ENCODE data around the gene EPO. TPM values are rescaled to one million over a fixed set of nuclear protein-coding genes. Genes with fewer than 3 reads are reported as not detected.

EPO gene
- total and polyA plus RNA-seq, 2 of the 8 experiments (the other 6 are each of a cell fraction or from before 2014, with no cell fraction given): 0.42 to 0.95 TPM

DNA sequence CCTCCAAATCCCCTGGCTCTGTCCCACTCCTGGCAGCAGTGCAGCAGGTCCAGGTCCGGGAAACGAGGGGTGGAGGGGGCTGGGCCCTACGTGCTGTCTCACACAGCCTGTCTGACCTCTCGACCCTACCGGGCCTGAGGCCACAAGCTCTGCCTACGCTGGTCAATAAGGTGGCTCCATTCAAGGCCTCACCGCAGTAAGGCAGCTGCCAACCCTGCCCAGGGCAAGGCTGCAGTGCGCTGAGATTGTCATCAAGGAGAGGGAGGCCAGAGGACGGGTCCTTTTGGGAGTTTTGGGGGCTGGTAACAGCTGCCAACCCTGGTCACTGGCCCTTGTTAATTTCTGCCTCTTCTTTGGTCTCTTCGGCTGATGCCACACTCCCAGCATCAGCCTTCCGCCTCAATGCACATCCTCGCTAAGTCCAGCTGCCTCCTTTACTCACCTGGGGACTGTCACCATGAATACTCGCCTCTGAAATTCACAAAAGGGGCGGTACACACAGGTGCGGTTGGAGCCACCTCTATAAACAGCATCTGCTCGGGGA lies 3.5 kb downstream of the EPO start:
- 88% methylated on average over 16 of the region's 16 CpGs; no CpG with 5 or more reads in 1 of the 2 experiments for WGBS, 2 experiments (ENCODE audit: extremely low coverage in 1 of 2, insufficient coverage in 1 of 2, insufficient read length in 1 of 2, insufficient replicate concordance in 2 of 2, low coverage in 1 of 2, low lambda C conversion rate in 2 of 2, missing lambda C conversion rate in 1 of 2)
- no peak overlapping the region for H3K4ac ChIP-seq (replicated peaks; ENCODE audit: insufficient read length, low read depth, low read length)
- CTCF ChIA-PET (ENCODE audit: partially characterized antibody): interaction anchor here (0.6 to 16.4 kb wide), 10 partner anchors 12 to 254 kb away, joined by 3 to 197 read pairs (median 3); partner anchors contain the start of gene POP7

More for the DNA sequence above, 3.5 kb downstream of the EPO start:
- no peak overlapping the region for H3K14ac ChIP-seq (ENCODE audit: insufficient read length)
- no peaks in the 10 kb centered on the region for H3K9me3 ChIP-seq (ENCODE audit: insufficient read depth in 2 of 2, low read depth in 1 of 2, low read length in 1 of 2)
- H3K23me2 ChIP-seq (ENCODE audit: low read depth, low read length): peaks cover 8% of the 10 kb centered on the region; the same call in 1 of the 2 replicates
- no peak overlapping the region for H4K91ac ChIP-seq (replicated peaks; ENCODE audit: insufficient read length, low read length)
- H3K18ac ChIP-seq (ENCODE audit: extremely low read depth, low read length): no peak overlapping the region
- peaks cover 7 to 26% (median 26%) of the 10 kb centered on the region in 4 experiments for H3K27me3 ChIP-seq (replicated peaks in 1 of 4; ENCODE audit: control insufficient read depth in 3 of 4, extremely low read depth in 1 of 4, insufficient read depth in 3 of 4, low read length in 3 of 4)
- no peaks in the 10 kb centered on the region for H4K20me1 ChIP-seq (replicated peaks in 1 of 2; ENCODE audit: control insufficient read depth in 1 of 2, insufficient read depth in 2 of 2, low read length in 2 of 2)
- FAIRE-seq (no peak), DNase-seq (ENCODE audit: low read depth in 1 of 2, low spot score in 2 of 2) (no peak)
- H3K56ac ChIP-seq (replicated peaks; ENCODE audit: insufficient read length, low read depth, low read length): no peak overlapping the region
- no peaks in the 10 kb centered on the region for H3K79me2 ChIP-seq (ENCODE audit: control insufficient read depth in 1 of 2, insufficient read depth in 2 of 2, low read length in 2 of 2)
- no peak overlapping the region for H2AFZ ChIP-seq (ENCODE audit: low read length)
- H3K79me1 ChIP-seq (ENCODE audit: low read depth, low read length): no peaks in the 10 kb centered on the region
- no peak overlapping the region for H3K4me2 ChIP-seq (ENCODE audit: insufficient read depth in 1 of 2, low read depth in 2 of 2, low read length in 2 of 2)
- H2BK12ac ChIP-seq (ENCODE audit: low read depth, low read length): no peak overlapping the region
- peaks cover 0 to 5% (median 2%) of the 10 kb centered on the region in 4 experiments; a peak in 5 of 7 replicates for H3K4me1 ChIP-seq (replicated peaks in 1 of 4; ENCODE audit: control insufficient read depth in 3 of 4, insufficient read depth in 4 of 4, low read length in 3 of 4)
- TF ChIP-seq, protein P1, sequence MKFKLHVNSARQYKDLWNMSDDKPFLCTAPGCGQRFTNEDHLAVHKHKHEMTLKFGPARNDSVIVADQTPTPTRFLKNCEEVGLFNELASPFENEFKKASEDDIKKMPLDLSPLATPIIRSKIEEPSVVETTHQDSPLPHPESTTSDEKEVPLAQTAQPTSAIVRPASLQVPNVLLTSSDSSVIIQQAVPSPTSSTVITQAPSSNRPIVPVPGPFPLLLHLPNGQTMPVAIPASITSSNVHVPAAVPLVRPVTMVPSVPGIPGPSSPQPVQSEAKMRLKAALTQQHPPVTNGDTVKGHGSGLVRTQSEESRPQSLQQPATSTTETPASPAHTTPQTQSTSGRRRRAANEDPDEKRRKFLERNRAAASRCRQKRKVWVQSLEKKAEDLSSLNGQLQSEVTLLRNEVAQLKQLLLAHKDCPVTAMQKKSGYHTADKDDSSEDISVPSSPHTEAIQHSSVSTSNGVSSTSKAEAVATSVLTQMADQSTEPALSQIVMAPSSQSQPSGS (IDR thresholded peaks at IDR 0.05; ENCODE audit: low read length): no peak
- TF ChIP-seq, protein P2, sequence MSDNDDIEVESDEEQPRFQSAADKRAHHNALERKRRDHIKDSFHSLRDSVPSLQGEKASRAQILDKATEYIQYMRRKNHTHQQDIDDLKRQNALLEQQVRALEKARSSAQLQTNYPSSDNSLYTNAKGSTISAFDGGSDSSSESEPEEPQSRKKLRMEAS (IDR thresholded peaks at IDR 0.05): no peak
- TF ChIP-seq CHD1 (IDR thresholded peaks at IDR 0.05; ENCODE audit: low read depth, low read length) (no peak), TCF12 (IDR thresholded peaks at IDR 0.05; ENCODE audit: low read depth, low read length) (no peak), KDM4A (IDR thresholded peaks at IDR 0.05; ENCODE audit: low read depth, low read length, severe bottlenecking) (no peak), POLR2AphosphoS5 (IDR thresholded peaks at IDR 0.05; ENCODE audit: low read depth, low read length) (no peak), CTBP2 (IDR thresholded peaks at IDR 0.05; ENCODE audit: borderline replicate concordance, insufficient read depth, insufficient read length, low read length) (no peak)
- no peak overlapping the region for H3K27ac ChIP-seq (ENCODE audit: low read depth, low read length)
- H3K36me3 ChIP-seq (ENCODE audit: control insufficient read depth in 2 of 4, insufficient read depth in 4 of 4, low read length in 3 of 4): no peaks in the 10 kb centered on the region
- POLR2A ChIA-PET (ENCODE audit: partially characterized antibody): interaction anchor here (0.7 to 1.6 kb wide), 5 partner anchors 18 to 154 kb away, joined by 3 to 6 read pairs (median 4); partner anchors contain the start of gene POP7
- H3K4me3 ChIP-seq (ENCODE audit: extremely low read depth in 1 of 4, insufficient read depth in 2 of 4, low read depth in 3 of 4, low read length in 4 of 4): no peak overlapping the region
- H2BK120ac ChIP-seq (replicated peaks; ENCODE audit: low read depth, low read length): no peak overlapping the region
- no peak overlapping the region for H2BK5ac ChIP-seq (ENCODE audit: low read depth, low read length)
- H4K5ac ChIP-seq (ENCODE audit: insufficient read length, low read depth, low read length): no peak overlapping the region
- H2AK5ac ChIP-seq (ENCODE audit: low read depth, low read length): no peak overlapping the region
- no peak overlapping the region for H4K8ac ChIP-seq (ENCODE audit: extremely low read depth, insufficient read depth, low read length)
- H2BK15ac ChIP-seq (ENCODE audit: low read length): no peak overlapping the region
- no peak overlapping the region for H3K9ac ChIP-seq (replicated peaks in 1 of 4; ENCODE audit: extremely low read depth in 1 of 4, low read depth in 3 of 4, low read length in 3 of 4)
- no peak overlapping the region for H2BK20ac ChIP-seq (ENCODE audit: low read length)
- no peak overlapping the region for H3K23ac ChIP-seq (ENCODE audit: insufficient read length)

Data from H1 (cell line).